Smooth muscle cell (in vitro differentiated cells): ENCODE results near the gene MYH11. TPM values are rescaled to one million over a fixed set of nuclear protein-coding genes. Genes with fewer than 3 reads are reported as not detected.

Source experiments
- DNase-seq: peaks from one replicate; lab custom pipeline; 2025; ENCODE audit not compliant: unreplicated experiment; lab: John Stamatoyannopoulos, UW
- H2AFZ ChIP-seq: fragments of 200-600 bp; sonication (generic); 2 replicates; pipeline ENCODE4 v1.6.0; 2016; ENCODE audit warnings: antibody characterized with exemption, low read depth, mild to moderate bottlenecking
- H3F3A ChIP-seq: fragments of 200-600 bp; sonication (generic); 2 replicates; pipeline ENCODE4 v1.6.0; 2017; ENCODE audit warnings: antibody characterized with exemption, low read depth
- H3K27ac ChIP-seq: fragments of 200-600 bp; sonication (generic); 2 replicates; pipeline ENCODE4 v1.5.1; 2016; ENCODE audit warnings: low read depth, mild to moderate bottlenecking
- H3K27me3 ChIP-seq: fragments of 200-600 bp; sonication (generic); 2 replicates; pipeline ENCODE4 v1.6.1; 2016; ENCODE audit warnings: low read depth, mild to moderate bottlenecking
- H3K36me3 ChIP-seq: fragments of 200-600 bp; sonication (generic); 2 replicates; pipeline ENCODE4 v1.5.1; 2016; ENCODE audit warnings: low read depth
- H3K4me1 ChIP-seq: fragments of 200-600 bp; sonication (generic); 2 replicates; pipeline ENCODE4 v1.5.1; 2016; ENCODE audit warnings: low read depth
- H3K4me2 ChIP-seq: fragments of 200-600 bp; sonication (generic); 2 replicates; pipeline ENCODE4 v1.6.0; 2016; ENCODE audit warnings: mild to moderate bottlenecking
- H3K4me3 ChIP-seq: fragments of 200-600 bp; sonication (generic); 2 replicates; pipeline ENCODE4 v1.5.1; 2016; ENCODE audit warnings: mild to moderate bottlenecking
- H3K79me2 ChIP-seq: fragments of 200-600 bp; sonication (generic); 2 replicates; pipeline ENCODE4 v1.6.0; 2016; ENCODE audit warnings: low read depth, mild to moderate bottlenecking
- H3K9ac ChIP-seq: fragments of 200-600 bp; sonication (generic); 2 replicates; pipeline ENCODE4 v1.6.0; 2016; ENCODE audit warnings: low read depth
- H3K9me3 ChIP-seq: fragments of 200-600 bp; sonication (generic); replicated peaks from 2 replicates; pipeline ENCODE4 v1.5.1; 2016; ENCODE audit warnings: low read depth
- H4K20me1 ChIP-seq: fragments of 200-600 bp; sonication (generic); 2 replicates; pipeline ENCODE4 v1.6.0; 2016; ENCODE audit warnings: low read depth
- WGBS: methylation state at CpG from one replicate; pipeline ENCODE4 v1.1.7; 2016; ENCODE audit warnings: low lambda C conversion rate; 5-methylcytosine and 5-hydroxymethylcytosine counted together
- polyA plus RNA-seq: library from polyadenylated mRNA; unstranded; fragments of >200 nt; fragmentation: Nextera tagmentation; extraction: Ambion mirVana; gene quantifications from 2 replicates; pipeline ENCODE4 v1.2.1, GENCODE V29; 2016
- total RNA-seq: library from RNA; depleted of rRNA; stranded (reverse); fragments of >200 nt; gene quantifications from 2 replicates; pipeline ENCODE4 v1.2.3, GENCODE V29; 2014
- TF ChIP-seq, protein P1 (sequence below): fragments of 200-600 bp; sonication (generic); IDR thresholded peaks from 2 replicates; pipeline ENCODE4 v1.5.1; 2017; ENCODE audit warnings: borderline replicate concordance, mild to moderate bottlenecking, antibody characterized with exemption; ENCODE audit not compliant: insufficient read depth, poor library complexity, severe bottlenecking

The MYH11 gene
- total and polyA plus RNA-seq, 2 experiments from 2014 or later = 0.58 TPM; not detected in 1

DNA sequence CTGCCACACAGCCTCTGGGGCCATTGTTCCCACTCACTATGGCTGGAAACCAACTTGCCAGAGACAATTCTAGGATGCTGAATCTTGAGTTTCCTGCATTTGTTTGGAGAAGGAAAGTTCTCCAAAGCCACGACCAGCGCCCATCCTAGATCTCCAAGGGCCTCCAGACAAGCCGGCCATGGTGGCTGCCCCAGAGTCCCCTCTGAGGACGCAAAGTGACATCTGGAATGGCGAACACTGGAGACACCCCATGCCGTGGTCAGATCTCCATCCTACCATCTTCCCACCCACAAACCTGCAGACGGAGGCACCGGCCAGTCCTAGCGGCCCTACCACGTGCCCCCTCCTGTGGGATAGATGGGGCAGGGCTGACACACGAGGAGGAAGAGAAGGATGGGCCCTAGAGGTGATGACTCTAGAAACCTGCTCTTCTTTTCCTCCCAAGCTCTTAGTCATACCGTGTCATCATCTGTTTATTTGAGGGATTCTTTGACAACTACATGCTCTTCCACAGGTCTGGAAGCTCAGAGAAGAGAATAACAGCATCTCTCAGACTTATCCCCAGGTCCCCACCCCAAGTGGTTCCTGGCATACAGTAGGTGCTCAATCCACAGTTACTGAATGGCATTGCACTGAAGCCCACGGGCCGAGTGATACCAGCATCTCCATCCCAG is 71.3 kb downstream of the MYH11 start:
- Histone ChIP-seq H3K9me3 (no peaks in the 10 kb centered on the region), H4K20me1 (no peaks in the 10 kb centered on the region), H3K4me2 (no peak overlapping the region), H3F3A (no peaks in the 10 kb centered on the region), H3K36me3 (no peaks in the 10 kb centered on the region), H3K4me3 (no peak overlapping the region), H3K9ac (no peak overlapping the region), H3K4me1 (no peaks in the 10 kb centered on the region), H3K79me2 (no peaks in the 10 kb centered on the region), H2AFZ (no peak overlapping the region), H3K27ac (no peak overlapping the region), H3K27me3 (peaks cover 65% of the 10 kb centered on the region)
- TF ChIP-seq, protein P1, sequence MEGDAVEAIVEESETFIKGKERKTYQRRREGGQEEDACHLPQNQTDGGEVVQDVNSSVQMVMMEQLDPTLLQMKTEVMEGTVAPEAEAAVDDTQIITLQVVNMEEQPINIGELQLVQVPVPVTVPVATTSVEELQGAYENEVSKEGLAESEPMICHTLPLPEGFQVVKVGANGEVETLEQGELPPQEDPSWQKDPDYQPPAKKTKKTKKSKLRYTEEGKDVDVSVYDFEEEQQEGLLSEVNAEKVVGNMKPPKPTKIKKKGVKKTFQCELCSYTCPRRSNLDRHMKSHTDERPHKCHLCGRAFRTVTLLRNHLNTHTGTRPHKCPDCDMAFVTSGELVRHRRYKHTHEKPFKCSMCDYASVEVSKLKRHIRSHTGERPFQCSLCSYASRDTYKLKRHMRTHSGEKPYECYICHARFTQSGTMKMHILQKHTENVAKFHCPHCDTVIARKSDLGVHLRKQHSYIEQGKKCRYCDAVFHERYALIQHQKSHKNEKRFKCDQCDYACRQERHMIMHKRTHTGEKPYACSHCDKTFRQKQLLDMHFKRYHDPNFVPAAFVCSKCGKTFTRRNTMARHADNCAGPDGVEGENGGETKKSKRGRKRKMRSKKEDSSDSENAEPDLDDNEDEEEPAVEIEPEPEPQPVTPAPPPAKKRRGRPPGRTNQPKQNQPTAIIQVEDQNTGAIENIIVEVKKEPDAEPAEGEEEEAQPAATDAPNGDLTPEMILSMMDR = no peak
- 86% methylated on average over 14 of the region's 14 CpGs for WGBS
- DNase-seq = no peak

DNA sequence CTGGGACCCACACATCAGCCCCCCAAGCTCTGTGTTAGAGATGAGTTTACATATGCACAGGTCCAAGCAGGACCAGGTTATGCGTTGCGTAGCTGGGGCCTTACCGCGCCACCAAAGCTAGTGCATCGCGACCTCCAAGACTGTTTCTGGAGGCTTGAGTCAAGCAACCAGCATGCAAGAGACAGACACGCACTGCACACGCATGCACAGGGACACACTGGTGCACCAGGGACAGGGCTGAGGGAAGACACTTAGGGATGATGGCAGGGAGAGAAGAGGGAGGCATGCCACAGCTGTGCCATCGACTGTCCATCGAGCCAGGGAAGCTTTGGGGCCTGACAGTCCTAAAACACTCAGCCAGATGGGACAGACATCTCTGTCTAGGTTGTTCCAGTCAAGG is 72.8 kb downstream of the MYH11 start:
- H3K27me3 ChIP-seq = peaks cover 63% of the 10 kb centered on the region
- 96% methylated on average over 10 of the region's 10 CpGs for WGBS
- H3F3A ChIP-seq = no peaks in the 10 kb centered on the region
- H3K36me3 ChIP-seq = no peaks in the 10 kb centered on the region
- H3K79me2 ChIP-seq = no peaks in the 10 kb centered on the region
- H4K20me1 ChIP-seq = no peaks in the 10 kb centered on the region
- no peaks in the 10 kb centered on the region for H3K4me1 ChIP-seq
- H3K27ac ChIP-seq = no peak overlapping the region
- no peak overlapping the region for H3K9ac ChIP-seq
- no peak overlapping the region for H3K4me3 ChIP-seq
- H3K9me3 ChIP-seq = no peaks in the 10 kb centered on the region
- DNase-seq = no peak
- no peak overlapping the region for H2AFZ ChIP-seq
- no peak overlapping the region for H3K4me2 ChIP-seq
- TF ChIP-seq, protein P1 = no peak

DNA sequence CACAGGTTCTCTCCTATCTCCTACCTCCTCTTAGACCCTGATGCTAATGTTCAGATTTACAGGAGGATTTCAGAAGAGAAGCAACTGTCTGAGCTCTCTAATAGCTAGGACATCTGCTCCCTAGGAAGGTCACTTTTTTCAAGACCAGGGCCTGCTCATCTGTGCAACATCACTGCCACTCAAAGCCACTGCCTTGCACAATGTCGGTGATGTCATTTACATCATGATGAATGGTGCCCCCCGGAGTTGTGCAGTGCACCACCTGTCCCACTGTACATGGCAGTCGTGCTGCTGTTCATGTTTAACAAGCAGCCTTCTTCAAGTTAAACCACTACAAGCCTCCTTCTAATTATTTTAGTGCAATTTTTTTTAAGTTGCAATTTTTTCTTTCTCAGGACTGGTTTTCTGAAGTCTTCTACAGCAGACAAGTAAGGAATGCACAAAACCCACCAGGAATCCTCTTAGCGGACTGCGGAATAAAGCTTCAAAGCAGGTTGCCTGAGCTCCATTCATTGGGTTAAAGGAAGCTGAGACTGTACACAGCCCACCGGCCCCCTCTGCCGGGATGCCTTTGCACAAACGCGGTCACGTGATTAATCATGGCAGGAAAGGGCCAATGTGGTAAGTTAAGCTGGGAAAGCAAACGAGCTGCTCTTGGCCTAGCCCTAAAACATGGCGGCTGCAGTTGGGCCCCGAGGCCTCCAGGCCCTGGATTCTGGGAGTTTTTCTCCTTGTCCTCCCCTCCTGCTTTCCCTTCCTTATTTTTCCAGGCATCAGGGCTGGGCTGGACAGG is 74.1 kb downstream of the MYH11 start:
- no peak overlapping the region for H3K9ac ChIP-seq
- H3F3A ChIP-seq = no peaks in the 10 kb centered on the region
- DNase-seq = no peak
- no peaks in the 10 kb centered on the region for H3K79me2 ChIP-seq
- no peak overlapping the region for H3K27ac ChIP-seq
- TF ChIP-seq, protein P1 = no peak
- no peaks in the 10 kb centered on the region for H3K36me3 ChIP-seq
- peaks cover 72% of the 10 kb centered on the region for H3K27me3 ChIP-seq
- no peak overlapping the region for H3K4me3 ChIP-seq
- no peaks in the 10 kb centered on the region for H3K4me1 ChIP-seq
- H2AFZ ChIP-seq = no peak overlapping the region
- H4K20me1 ChIP-seq = no peaks in the 10 kb centered on the region
- no peak overlapping the region for H3K4me2 ChIP-seq
- 83% methylated on average over 13 of the region's 13 CpGs for WGBS
- H3K9me3 ChIP-seq = no peaks in the 10 kb centered on the region

DNA sequence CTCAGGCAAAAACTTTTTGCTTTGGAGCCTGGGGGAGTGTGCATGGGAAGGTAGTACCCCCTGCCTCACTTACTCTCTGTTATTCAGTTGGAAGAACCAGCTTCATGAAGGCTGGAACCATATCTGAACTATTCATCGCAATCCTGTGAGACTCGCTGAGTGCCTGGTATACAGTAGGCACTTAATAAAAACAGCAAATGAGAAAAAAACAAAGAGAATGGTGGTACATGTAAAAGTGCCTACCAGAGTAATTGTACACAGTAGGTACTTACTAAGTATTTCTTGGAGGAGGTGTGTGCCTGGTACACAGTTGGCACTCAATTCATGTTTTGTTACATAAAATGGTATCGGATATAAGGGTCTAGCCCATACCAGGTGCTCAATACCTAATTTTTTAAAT is 75.2 kb downstream of the MYH11 start:
- Histone ChIP-seq H3K9me3 (no peaks in the 10 kb centered on the region), H3F3A (no peaks in the 10 kb centered on the region), H3K4me3 (no peak overlapping the region), H3K4me2 (no peak overlapping the region), H3K27ac (no peak overlapping the region), H3K4me1 (no peaks in the 10 kb centered on the region), H4K20me1 (no peaks in the 10 kb centered on the region), H3K9ac (no peak overlapping the region), H3K27me3 (peaks cover 81% of the 10 kb centered on the region), H2AFZ (no peak overlapping the region), H3K36me3 (no peaks in the 10 kb centered on the region), H3K79me2 (no peaks in the 10 kb centered on the region)
- WGBS = 97% methylated on average over 3 of the region's 3 CpGs
- DNase-seq = no peak
- TF ChIP-seq, protein P1 = no peak
